8988T (cell line): ENCODE measurements around the gene IP6K1.
"Not testable (repeated sequence)": the region's sequence is repeated elsewhere in the genome, so short reads cannot be mapped to it uniquely, and the experiment has no call there.

Experiments used
- DNase-seq: peaks from one replicate; pipeline ENCODE4 v3.0.0; 2011

Gene IP6K1

GRCh38 chr3:49786357-49787181 is at the start of gene IP6K1:
Gene IP6K1, minus strand, starts transcription at chr3:49786542. Its CDS starts 38,502 bp downstream, at chr3:49748040.
- peak; percentile 100 for DNase-seq

GRCh38 chr3:49831341-49831740 is 45.0 kb upstream of the IP6K1 start:
- no peak for DNase-seq

- DNase-seq = no peak
Observed at GRCh38 chr3:49826016-49826415, 39.7 kb upstream of the IP6K1 start.

- not testable (repeated sequence) for DNase-seq
Observed at GRCh38 chr3:49823131-49823530, 36.8 kb upstream of the IP6K1 start.

- DNase-seq = no peak
Observed at GRCh38 chr3:49813497-49814174, 27.3 kb upstream of the IP6K1 start, which contains the start of gene UBA7. Gene UBA7, minus strand, starts transcription at chr3:49813953. Its CDS starts 166 bp downstream, at chr3:49813787.

GRCh38 chr3:49812916-49813496 is 26.7 kb upstream of the IP6K1 start:
- no peak for DNase-seq

- no peak for DNase-seq
Observed at GRCh38 chr3:49807431-49808114, 21.2 kb upstream of the IP6K1 start.

GRCh38 chr3:49806850-49807249 is 20.5 kb upstream of the IP6K1 start:
- DNase-seq = no peak

GRCh38 chr3:49805897-49806701 is 19.8 kb upstream of the IP6K1 start:
- no peak for DNase-seq

GRCh38 chr3:49805367-49805782 is 19.0 kb upstream of the IP6K1 start:
- no peak for DNase-seq

- DNase-seq = no peak
Observed at GRCh38 chr3:49804141-49805041, 18.0 kb upstream of the IP6K1 start.

GRCh38 chr3:49803465-49804140 is 17.3 kb upstream of the IP6K1 start:
- no peak for DNase-seq

GRCh38 chr3:49802719-49803464 is 16.6 kb upstream of the IP6K1 start, which contains the start of gene INKA1:
Gene INKA1, plus strand, starts transcription at chr3:49803261. Its CDS starts 132 bp downstream, at chr3:49803393.
- DNase-seq = peak; percentile 94

GRCh38 chr3:49801160-49801559 is 14.8 kb upstream of the IP6K1 start:
- peak; percentile 21 for DNase-seq

GRCh38 chr3:49799761-49800160 is 13.4 kb upstream of the IP6K1 start, which contains the start of gene CDHR4:
Gene CDHR4, minus strand, starts transcription at chr3:49799873. Its CDS starts 61 bp downstream, at chr3:49799812.
- DNase-seq = peak; percentile 52

GRCh38 chr3:49799105-49799504 is 12.8 kb upstream of the IP6K1 start:
- peak; percentile 4 for DNase-seq

GRCh38 chr3:49794926-49795905 is 8.9 kb upstream of the IP6K1 start:
- peak; percentile 23 for DNase-seq

- no peak for DNase-seq
Observed at GRCh38 chr3:49794431-49794830, 8.1 kb upstream of the IP6K1 start.
